Activated T-helper 2 cell treated with anti-CD3 and anti-CD28 coated beads, Interferon-gamma antibody, Interleukin-2, Interleukin-4, amounts not matched to agents 10 μg/mL and 5 μg/mL and 100 μg/mL, durations not matched to agents 14 hours and 24 hours and 36 hours (primary cell): ENCODE data around the gene CFB. TPM values are rescaled to one million over a fixed set of nuclear protein-coding genes. Genes with fewer than 3 reads are reported as not detected.
"Not testable (repeated sequence)": the region's sequence is repeated elsewhere in the genome, so short reads cannot be mapped to it uniquely, and the experiment has no call there.

Source experiments
- DNase-seq: peaks from one replicate; pipeline ENCODE4 v3.0.0; 2021; ENCODE audit warnings: low spot score
- H3K27ac Mint-ChIP-seq: one replicate; pipeline ENCODE4 v1.8.0; 2021; ENCODE audit warnings: mixed read lengths
- H3K27me3 Mint-ChIP-seq: one replicate; pipeline ENCODE4 v1.8.0; 2021; ENCODE audit warnings: low read depth, mixed read lengths
- H3K36me3 Mint-ChIP-seq: one replicate; pipeline ENCODE4 v1.8.0; 2021; ENCODE audit warnings: low read depth, mixed read lengths
- H3K4me1 Mint-ChIP-seq: one replicate; pipeline ENCODE4 v1.8.0; 2021; ENCODE audit warnings: low read depth, mixed read lengths
- H3K4me3 Mint-ChIP-seq: one replicate; pipeline ENCODE4 v1.8.0; 2021; ENCODE audit warnings: low read depth, mild to moderate bottlenecking, moderate library complexity, mixed read lengths
- H3K9me3 Mint-ChIP-seq: one replicate; pipeline ENCODE4 v1.8.0; 2021; ENCODE audit warnings: mixed read lengths
- intact Hi-C: fragments of 100-400 bp; cut with micrococcal nuclease; formaldehyde crosslinking; loops from one replicate; pipeline ENCODE4 v1.15.1; 2023
- total RNA-seq: library from RNA; stranded (reverse); gene quantifications from 2 replicates; pipeline ENCODE4 v1.2.3, GENCODE V29; 2022

CFB gene
- total RNA-seq, 1 donor from 2014 or later, result 0.16 TPM

- intact Hi-C loops, result no loop called here
Observed at GRCh38 chr6:31971279-31971992, 25.5 kb downstream of the CFB start.

DNA sequence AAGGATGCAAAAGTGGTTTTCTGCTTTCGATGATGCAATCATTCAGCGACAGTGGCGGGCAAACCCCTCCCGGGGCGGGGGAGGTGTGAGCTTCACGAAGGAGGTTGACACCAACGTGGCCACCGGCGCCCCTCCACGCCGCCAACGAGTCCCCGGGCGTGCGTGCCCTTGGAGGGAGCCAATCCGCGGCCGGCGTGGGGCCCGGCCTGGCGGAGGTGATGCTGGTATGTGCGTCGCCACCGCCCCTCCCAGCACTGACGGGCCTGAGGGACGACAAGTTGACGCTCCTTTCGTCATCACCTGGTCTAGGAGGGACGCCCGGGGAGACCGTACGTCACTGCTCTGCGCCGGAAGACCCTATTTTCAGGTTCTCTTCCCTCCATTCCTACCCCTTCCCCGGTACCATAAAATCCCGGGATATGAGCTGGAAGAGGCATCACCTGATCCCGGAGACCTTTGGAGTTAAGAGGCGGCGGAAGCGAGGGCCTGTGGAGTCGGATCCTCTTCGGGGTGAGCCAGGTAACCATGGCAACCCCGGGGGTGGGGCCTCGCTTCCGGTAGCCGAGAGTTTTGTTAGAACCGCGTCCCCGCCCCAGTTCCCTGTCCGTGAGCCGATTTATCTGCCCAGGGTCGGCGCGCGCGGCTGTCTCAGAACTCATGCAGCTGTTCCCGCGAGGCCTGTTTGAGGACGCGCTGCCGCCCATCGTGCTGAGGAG, 26.3 kb downstream of the CFB start, which contains the start of gene DXO:
Gene DXO (minus strand): TSS at position 146 of the 716 bp plus-strand sequence. CDS start 463 bp downstream, outside the sequence.
- Mint-ChIP-seq H3K4me1 (peaks cover 28% of the 10 kb centered on the region), H3K36me3 (peaks cover 25% of the 10 kb centered on the region), H3K9me3 (no peaks in the 10 kb centered on the region), H3K27ac (peak within 1 kb of the TSS; percentile 99), H3K27me3 (no peaks in the 10 kb centered on the region), H3K4me3 (peak within 1 kb of the TSS; percentile 94)
- intact Hi-C loops, result loop anchor here (1.0 kb wide), 1 partner anchor 13 kb away; the partner anchor contains the start of gene SKIC2
- DNase-seq, result peak; percentile 97

More at GRCh38 chr6:31971279-31971992, 25.5 kb downstream of the CFB start:
- H3K4me1 Mint-ChIP-seq, result peaks cover 28% of the 10 kb centered on the region
- peak overlapping the region; percentile 94 for H3K4me3 Mint-ChIP-seq
- no peaks in the 10 kb centered on the region for H3K27me3 Mint-ChIP-seq
- DNase-seq, result no peak
- H3K9me3 Mint-ChIP-seq, result no peaks in the 10 kb centered on the region
- peaks cover 32% of the 10 kb centered on the region for H3K36me3 Mint-ChIP-seq
- H3K27ac Mint-ChIP-seq, result peak overlapping the region; percentile 99

DNA sequence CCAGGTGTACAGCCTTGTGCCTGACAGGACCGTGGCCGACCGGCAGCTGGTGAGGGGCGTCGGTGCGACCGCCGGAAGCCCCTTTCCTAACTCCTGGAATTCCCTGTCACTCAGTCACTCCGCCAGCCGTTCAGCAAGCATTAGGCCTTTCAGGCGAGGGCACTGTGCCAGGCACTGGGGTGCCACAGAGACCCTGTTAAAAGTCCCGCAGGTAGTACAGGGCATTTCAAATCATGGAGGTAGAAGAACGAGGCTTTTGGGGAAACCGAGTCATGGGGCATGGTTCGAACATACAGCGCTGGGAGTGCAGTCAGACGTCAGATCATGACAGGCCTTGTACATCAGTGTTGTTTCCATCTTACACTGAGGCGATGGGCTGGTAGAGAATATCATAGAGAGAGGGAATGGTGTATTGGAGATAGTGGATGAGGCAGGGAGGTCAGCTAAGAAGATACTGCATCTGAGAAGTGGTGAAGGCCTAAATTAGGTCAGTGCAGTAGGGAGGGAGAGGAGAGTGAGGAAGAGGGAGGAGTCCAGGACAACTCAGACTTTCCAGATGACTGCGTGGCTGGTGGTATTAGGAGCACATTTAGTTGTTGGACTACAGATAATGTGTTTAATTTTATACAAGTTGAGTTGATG, 26.9 kb downstream of the CFB start:
- intact Hi-C loops, result loop anchor here (1.0 kb wide), 1 partner anchor 14 kb away; the partner anchor contains the start of gene SKIC2
- no peak for DNase-seq
- H3K36me3 Mint-ChIP-seq, result peaks cover 18% of the 10 kb centered on the region

DNA sequence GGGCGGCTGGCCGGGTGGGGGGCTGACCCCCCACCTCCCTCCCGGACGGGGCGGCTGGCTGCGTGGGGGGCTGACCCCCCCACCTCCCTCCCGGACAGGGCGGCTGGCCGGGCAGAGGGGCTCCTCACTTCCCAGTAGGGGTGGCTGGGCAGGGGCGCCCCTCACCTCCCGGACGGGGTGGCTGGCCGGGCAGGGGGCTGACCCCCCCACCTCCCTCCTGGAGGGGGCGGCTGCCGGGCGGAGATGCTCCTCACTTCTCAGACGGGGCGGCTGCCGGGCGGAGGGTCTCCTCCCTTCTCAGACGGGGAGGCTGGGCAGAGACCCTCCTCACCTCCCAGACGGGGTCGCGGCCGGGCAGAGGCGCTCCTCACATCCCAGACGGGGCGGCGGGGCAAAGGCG, 30.2 kb downstream of the CFB start:
- H3K4me3 Mint-ChIP-seq, H3K27me3 Mint-ChIP-seq, H3K36me3 Mint-ChIP-seq, H3K9me3 Mint-ChIP-seq, DNase-seq, intact Hi-C loops, H3K27ac Mint-ChIP-seq: not testable (repeated sequence)
- peaks cover 20% of the 10 kb centered on the region for H3K4me1 Mint-ChIP-seq

More for the DNA sequence above, 26.9 kb downstream of the CFB start:
- peak overlapping the region; percentile 99 for H3K27ac Mint-ChIP-seq
- H3K4me1 Mint-ChIP-seq, result peaks cover 28% of the 10 kb centered on the region
- H3K4me3 Mint-ChIP-seq, result peak overlapping the region; percentile 94
- no peaks in the 10 kb centered on the region for H3K27me3 Mint-ChIP-seq
- no peaks in the 10 kb centered on the region for H3K9me3 Mint-ChIP-seq

DNA sequence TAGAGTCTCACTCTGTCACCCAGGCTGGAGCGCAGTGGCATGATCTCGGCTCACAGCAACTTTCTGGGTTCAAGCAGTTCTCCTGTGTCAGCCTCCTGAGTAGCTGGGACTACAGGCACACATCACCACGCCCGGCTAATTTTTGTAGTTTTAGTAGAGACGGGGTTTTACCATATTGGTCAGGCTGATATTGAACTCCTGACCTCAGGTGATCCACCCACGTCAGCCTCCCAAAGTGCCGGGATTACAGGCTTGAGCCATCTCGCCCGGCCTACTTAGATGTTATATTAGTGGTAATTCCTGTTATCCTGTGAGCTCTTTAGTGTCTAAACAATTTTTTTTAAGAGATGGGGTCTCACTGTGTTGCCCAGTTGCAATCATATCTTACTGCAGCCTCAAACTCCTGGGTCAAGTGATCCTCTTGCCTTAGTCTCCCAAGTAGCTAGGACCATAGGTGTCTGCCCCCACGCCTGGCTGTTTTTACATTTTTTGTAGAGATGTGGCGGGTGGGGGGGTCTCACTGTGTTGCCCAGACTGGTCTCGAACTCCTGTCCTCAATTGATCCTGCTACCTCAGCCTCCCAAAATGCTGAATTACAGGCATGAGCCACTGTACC, 32.0 kb downstream of the CFB start:
- no peak overlapping the region for H3K27ac Mint-ChIP-seq
- H3K9me3 Mint-ChIP-seq, result no peaks in the 10 kb centered on the region
- intact Hi-C loops, result no loop called here
- H3K27me3 Mint-ChIP-seq, result no peaks in the 10 kb centered on the region
- DNase-seq, result no peak
- peaks cover 12% of the 10 kb centered on the region for H3K4me1 Mint-ChIP-seq
- H3K4me3 Mint-ChIP-seq, result no peak overlapping the region
- H3K36me3 Mint-ChIP-seq, result peaks cover 10% of the 10 kb centered on the region

- intact Hi-C loops, result no loop called here
- Mint-ChIP-seq H3K36me3 (peaks cover 6% of the 10 kb centered on the region), H3K4me1 (peaks cover 7% of the 10 kb centered on the region), H3K9me3 (no peaks in the 10 kb centered on the region), H3K4me3 (no peak overlapping the region), H3K27me3 (no peaks in the 10 kb centered on the region), H3K27ac (peak overlapping the region; percentile 65)
- no peak for DNase-seq
Observed at GRCh38 chr6:31978831-31979230, 32.9 kb downstream of the CFB start.

GRCh38 chr6:31979238-31979898, 33.5 kb downstream of the CFB start:
- peaks cover 6% of the 10 kb centered on the region for H3K36me3 Mint-ChIP-seq
- DNase-seq, result no peak
- no peaks in the 10 kb centered on the region for H3K27me3 Mint-ChIP-seq
- H3K4me3 Mint-ChIP-seq, result no peak overlapping the region
- intact Hi-C loops, result no loop called here
- H3K27ac Mint-ChIP-seq, result peak overlapping the region; percentile 65
- no peaks in the 10 kb centered on the region for H3K9me3 Mint-ChIP-seq
- H3K4me1 Mint-ChIP-seq, result peaks cover 5% of the 10 kb centered on the region

DNA sequence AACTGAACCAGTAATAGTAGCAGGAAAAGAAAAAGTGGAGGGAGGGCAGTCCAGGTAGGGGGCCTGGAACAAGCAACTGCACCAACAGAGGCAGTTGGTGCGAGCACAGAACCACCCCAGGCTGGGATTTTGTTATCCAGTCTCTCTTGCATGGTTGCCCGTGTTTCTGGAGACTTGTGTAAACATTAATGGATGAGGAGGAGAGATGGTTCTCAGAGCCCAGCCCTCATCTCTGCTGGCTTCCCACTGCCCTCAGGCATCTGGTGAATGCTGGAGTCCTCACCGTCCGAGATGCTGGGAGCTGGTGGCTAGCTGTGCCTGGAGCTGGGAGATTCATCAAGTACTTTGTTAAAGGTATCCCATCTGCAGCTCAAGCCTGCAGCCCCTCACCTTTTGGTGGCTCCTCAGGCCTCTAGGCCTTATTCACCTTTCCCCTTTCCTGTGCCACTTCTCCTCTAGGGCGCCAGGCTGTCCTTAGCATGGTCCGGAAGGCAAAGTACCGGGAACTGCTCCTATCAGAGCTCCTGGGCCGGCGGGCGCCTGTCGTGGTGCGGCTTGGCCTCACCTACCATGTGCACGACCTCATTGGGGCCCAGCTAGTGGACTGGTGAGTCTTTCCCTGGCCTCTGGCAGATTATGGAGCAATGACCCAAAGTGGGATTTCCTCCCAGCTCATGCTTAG, 34.4 kb downstream of the CFB start:
- H3K36me3 Mint-ChIP-seq, H3K27me3 Mint-ChIP-seq, H3K9me3 Mint-ChIP-seq, H3K4me1 Mint-ChIP-seq, H3K4me3 Mint-ChIP-seq, DNase-seq, intact Hi-C loops, H3K27ac Mint-ChIP-seq: not testable (repeated sequence)

DNA sequence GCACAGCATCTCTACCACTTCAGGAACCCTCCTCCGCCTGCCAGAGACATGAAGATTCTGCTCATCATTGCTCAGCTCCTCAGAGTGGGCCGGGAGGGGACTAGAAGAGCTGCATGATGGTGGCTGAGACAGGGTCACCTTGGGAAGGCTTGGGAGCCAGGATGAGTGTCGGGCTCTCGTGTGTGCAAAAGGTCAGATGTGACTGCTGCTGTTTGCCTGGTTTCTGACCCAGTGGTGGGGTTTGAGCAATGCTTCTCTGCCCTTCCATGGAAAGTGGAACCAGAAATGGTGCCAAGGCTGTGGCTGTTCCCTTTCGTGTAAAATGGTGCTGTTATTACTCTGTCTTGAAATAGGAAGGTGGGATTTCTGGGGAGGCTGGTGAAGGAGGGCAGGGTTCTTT, 35.1 kb downstream of the CFB start:
- DNase-seq, intact Hi-C loops, H3K4me1 Mint-ChIP-seq, H3K27me3 Mint-ChIP-seq, H3K27ac Mint-ChIP-seq, H3K36me3 Mint-ChIP-seq, H3K9me3 Mint-ChIP-seq, H3K4me3 Mint-ChIP-seq: not testable (repeated sequence)

GRCh38 chr6:31981744-31982143, 35.8 kb downstream of the CFB start, which contains the start of gene C4A:
C4A (plus strand) TSS chr6:31982057; CDS start chr6:31982108, 51 bp downstream.
- H3K9me3 Mint-ChIP-seq, H3K4me1 Mint-ChIP-seq: not testable (repeated sequence)

GRCh38 chr6:31989363-31989762, 43.5 kb downstream of the CFB start:
- DNase-seq, H3K36me3 Mint-ChIP-seq, H3K4me1 Mint-ChIP-seq, H3K9me3 Mint-ChIP-seq, intact Hi-C loops, H3K27ac Mint-ChIP-seq, H3K4me3 Mint-ChIP-seq, H3K27me3 Mint-ChIP-seq: not testable (repeated sequence)

More at GRCh38 chr6:31981744-31982143, 35.8 kb downstream of the CFB start, which contains the start of gene C4A:
- H3K36me3 Mint-ChIP-seq, intact Hi-C loops, DNase-seq, H3K27ac Mint-ChIP-seq, H3K4me3 Mint-ChIP-seq, H3K27me3 Mint-ChIP-seq: not testable (repeated sequence)
